PC-3 (cell line): ENCODE measurements around the gene ORC6. TPM values are rescaled to one million over a fixed set of nuclear protein-coding genes. Genes with fewer than 3 reads are reported as not detected.

Experiments
- ATAC-seq: fragments of 200-7000 bp; cut with Tn5 transposase; 2 replicates; pipeline ENCODE4 v1.9.1; 2020; ENCODE audit warnings: mild to moderate bottlenecking, moderate library complexity
- BruUV-seq: library from RNA; stranded (reverse); fragments of 400-500 nt; replicated peaks from 2 replicates; lab custom pipeline; 2021; lab: Mats Ljungman, UMichigan
- CTCF ChIA-PET: fragments of 300-600 bp; sonication (Branson Sonifier 250); formaldehyde crosslinking; loops from one replicate; lab custom pipeline; 2022; ENCODE audit warnings: antibody characterized with exemption; lab: Charles Lee
- POLR2A ChIA-PET: fragments of 300-600 bp; sonication (Branson Sonifier 250); formaldehyde crosslinking; loops from one replicate; lab custom pipeline; 2022; ENCODE audit warnings: antibody characterized with exemption; ENCODE audit not compliant: unreplicated experiment; lab: Charles Lee
- DNase-seq: peaks from one replicate; pipeline ENCODE4 v3.0.0-alpha.2; 2015
- H2AFZ ChIP-seq: fragments of 300-600 bp; sonication (generic); 2 replicates; pipeline ENCODE4 v1.6.0; 2016; ENCODE audit warnings: antibody characterized with exemption, low read length
- H3F3A ChIP-seq: fragments of 300-600 bp; sonication (generic); one replicate; pipeline ENCODE4 v1.6.0; 2017; ENCODE audit warnings: antibody characterized with exemption, low read length, control low read depth, mild to moderate bottlenecking; ENCODE audit not compliant: unreplicated experiment
- H3K27ac ChIP-seq: fragments of 300-600 bp; sonication (generic); 2 replicates; pipeline ENCODE4 v1.5.1; 2016; ENCODE audit warnings: mild to moderate bottlenecking, low read length
- H3K27me3 ChIP-seq: fragments of 300-600 bp; sonication (generic); 2 replicates; pipeline ENCODE4 v1.6.1; 2016; ENCODE audit warnings: low read length, mixed read lengths
- H3K36me3 ChIP-seq: fragments of 300-600 bp; sonication (generic); 2 replicates; pipeline ENCODE4 v1.6.1; 2016; ENCODE audit warnings: low read depth, mixed run types, low read length, mixed read lengths
- H3K4me1 ChIP-seq: fragments of 300-600 bp; sonication (generic); 2 replicates; pipeline ENCODE4 v1.5.1; 2016; ENCODE audit warnings: low read length; ENCODE audit not compliant: insufficient read depth
- H3K4me2 ChIP-seq: fragments of 300-600 bp; sonication (generic); 2 replicates; pipeline ENCODE4 v1.6.0; 2016; ENCODE audit warnings: low read length
- H3K4me3 ChIP-seq: fragments of 300-600 bp; sonication (generic); 2 replicates; pipeline ENCODE4 v1.5.1; 2016; ENCODE audit warnings: mild to moderate bottlenecking, low read length, mixed read lengths
- H3K79me2 ChIP-seq: fragments of 300-600 bp; sonication (generic); 2 replicates; pipeline ENCODE4 v1.6.1; 2017; ENCODE audit warnings: low read length, mixed read lengths
- H3K9ac ChIP-seq: fragments of 300-600 bp; sonication (generic); 2 replicates; pipeline ENCODE4 v1.6.0; 2016; ENCODE audit warnings: mild to moderate bottlenecking, low read length
- H3K9me2 ChIP-seq: fragments of 300-600 bp; sonication (generic); replicated peaks from 2 replicates; pipeline ENCODE4 v1.6.1; 2016; ENCODE audit warnings: mixed run types, low read length, mixed read lengths
- H3K9me3 ChIP-seq: fragments of 300-600 bp; sonication (generic); 2 replicates; pipeline ENCODE4 v1.6.1; 2016; ENCODE audit warnings: low read length, mixed read lengths
- H4K20me1 ChIP-seq: fragments of 300-600 bp; sonication (generic); 2 replicates; pipeline ENCODE4 v1.6.1; 2016; ENCODE audit warnings: low read length, mixed read lengths
- CTCF ChIP-seq: fragments of 300-600 bp; sonication (generic); conservative IDR thresholded peaks from 2 replicates; pipeline ENCODE4 v1.5.1; 2017; ENCODE audit warnings: antibody characterized with exemption, low read depth, mild to moderate bottlenecking, low read length
- EZH2 ChIP-seq: fragments of 300-600 bp; sonication (generic); IDR thresholded peaks from one replicate; pipeline ENCODE4 v1.6.1; 2017; ENCODE audit warnings: antibody characterized with exemption, mild to moderate bottlenecking, low read length; ENCODE audit not compliant: unreplicated experiment
- EZH2phosphoT487 ChIP-seq: fragments of 300-600 bp; sonication (generic); IDR thresholded peaks from 2 replicates; pipeline ENCODE4 v1.6.1; 2018; ENCODE audit warnings: mild to moderate bottlenecking, antibody characterized with exemption, low read length, borderline replicate concordance
- intact Hi-C: fragments of 100-400 bp; cut with micrococcal nuclease; formaldehyde crosslinking; loops from 2 replicates; pipeline ENCODE4 v1.9.0; 2023
- total RNA-seq: library from RNA; depleted of rRNA; stranded (reverse); fragments of >200 nt; gene quantifications from 2 replicates; pipeline ENCODE4 v1.2.3, GENCODE V29; 2014

ORC6 gene
- total RNA-seq, 1 experiment from 2014 or later: 27.7 TPM

- DNase-seq (no peak), ATAC-seq (no peak)
- CTCF ChIA-PET: no interaction called here
- H3K27me3 ChIP-seq: no peaks in the 10 kb centered on the region
- TF ChIP-seq CTCF (no peak), EZH2phosphoT487 (no peak), EZH2 (no peak)
- POLR2A ChIA-PET: no interaction called here
- no peaks in the 10 kb centered on the region for H3K9me3 ChIP-seq
- no peak overlapping the region for H3K4me2 ChIP-seq
- intact Hi-C loops: no loop called here
- BruUV-seq: no TSS peak
- no peak overlapping the region for H3K27ac ChIP-seq
- no peaks in the 10 kb centered on the region for H4K20me1 ChIP-seq
- no peak overlapping the region for H3K9ac ChIP-seq
- H3K4me3 ChIP-seq: no peak overlapping the region
- no peaks in the 10 kb centered on the region for H3K9me2 ChIP-seq
- H3K4me1 ChIP-seq: no peaks in the 10 kb centered on the region
- no peaks in the 10 kb centered on the region for H3K36me3 ChIP-seq
- no peaks in the 10 kb centered on the region for H3K79me2 ChIP-seq
- no peaks in the 10 kb centered on the region for H3F3A ChIP-seq
- no peak overlapping the region for H2AFZ ChIP-seq
These were observed 17.2 kb downstream of the ORC6 start for GRCh38 chr16:46706642-46707041.

- Histone ChIP-seq H3K27ac (no peak overlapping the region), H3F3A (no peaks in the 10 kb centered on the region), H3K79me2 (no peaks in the 10 kb centered on the region), H3K9me3 (no peaks in the 10 kb centered on the region), H3K4me1 (no peaks in the 10 kb centered on the region), H3K27me3 (no peaks in the 10 kb centered on the region), H3K9me2 (no peaks in the 10 kb centered on the region), H3K4me2 (no peak overlapping the region), H3K36me3 (no peaks in the 10 kb centered on the region), H4K20me1 (no peaks in the 10 kb centered on the region), H3K4me3 (no peak overlapping the region), H3K9ac (no peak overlapping the region), H2AFZ (no peak overlapping the region)
- ATAC-seq: no peak
- TF ChIP-seq EZH2phosphoT487: no peak
- TF ChIP-seq CTCF: no peak
- TF ChIP-seq EZH2: no peak
- no TSS peak for BruUV-seq
- CTCF ChIA-PET: no interaction called here
- intact Hi-C loops: no loop called here
- DNase-seq: no peak
- POLR2A ChIA-PET: interaction anchor here (0.7 kb wide), 1 partner anchor 1413 kb away, joined by 11 read pairs; no protein-coding TSS in a partner anchor
These were observed 20.1 kb downstream of the ORC6 start for GRCh38 chr16:46709469-46710005.

- TF ChIP-seq EZH2 (no peak), EZH2phosphoT487 (no peak), CTCF (no peak)
- POLR2A ChIA-PET: no interaction called here
- Histone ChIP-seq H2AFZ (no peak overlapping the region), H3K9me3 (no peaks in the 10 kb centered on the region), H3K27me3 (no peaks in the 10 kb centered on the region), H3K79me2 (no peaks in the 10 kb centered on the region), H3F3A (no peaks in the 10 kb centered on the region), H4K20me1 (no peaks in the 10 kb centered on the region), H3K27ac (no peak overlapping the region), H3K36me3 (no peaks in the 10 kb centered on the region), H3K4me2 (no peak overlapping the region), H3K4me3 (no peak overlapping the region), H3K9me2 (no peaks in the 10 kb centered on the region), H3K9ac (no peak overlapping the region), H3K4me1 (no peaks in the 10 kb centered on the region)
- ATAC-seq: no peak
- CTCF ChIA-PET: no interaction called here
- no TSS peak for BruUV-seq
- no peak for DNase-seq
- intact Hi-C loops: no loop called here
These were observed 21.9 kb downstream of the ORC6 start for GRCh38 chr16:46711106-46712058.
